IPS DF 4.7 (cell line): Measurements from ENCODE around the gene RFX1.

Experiments
- DNase-seq: peaks from one replicate; pipeline ENCODE4 v3.0.0-alpha.2; 2013; ENCODE audit warnings: low spot score; ENCODE audit errors: extremely low read depth

The RFX1 gene

DNA sequence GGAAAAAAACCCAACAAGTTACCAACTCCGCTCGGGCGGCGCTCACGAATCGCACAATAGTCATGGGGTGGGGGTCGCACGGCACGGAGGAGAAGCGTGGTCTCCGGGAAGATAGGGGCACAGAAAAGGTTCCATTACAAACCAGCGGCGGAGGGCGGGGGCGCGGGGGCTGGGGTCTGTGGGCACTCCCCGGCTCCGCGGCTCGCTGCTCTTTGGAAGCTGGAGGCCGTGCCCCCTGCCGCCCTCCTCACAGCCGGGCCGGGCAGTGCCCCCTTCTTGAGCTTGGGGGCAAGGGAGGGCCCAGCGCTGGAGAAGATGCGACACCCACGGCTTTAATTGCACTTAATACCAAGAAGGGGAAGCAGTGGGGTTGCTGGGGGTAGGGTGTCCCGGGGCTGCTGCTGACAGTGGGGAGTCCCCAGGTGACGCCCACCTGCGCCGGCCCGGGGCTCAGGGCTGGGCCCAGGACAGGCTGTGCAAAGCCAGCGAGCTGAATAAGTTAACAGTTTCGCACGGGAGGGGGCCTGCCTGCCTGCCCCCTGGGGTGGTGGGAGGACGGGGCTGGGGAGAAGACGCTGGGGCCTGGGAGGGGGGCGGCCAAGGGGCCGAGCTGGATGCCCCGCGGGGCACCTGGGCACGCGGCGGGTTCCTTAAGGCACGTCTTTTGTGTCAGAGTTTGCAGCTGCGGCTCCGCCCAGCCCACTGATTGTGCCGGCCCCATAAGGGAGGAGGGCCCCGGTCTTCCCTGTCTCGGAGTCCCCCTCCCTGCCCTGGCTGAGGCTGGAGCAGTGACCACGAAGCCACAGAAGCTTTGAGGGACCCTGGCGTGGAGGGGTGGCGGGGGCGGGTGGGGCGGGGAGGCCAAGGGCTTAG is 44.1 kb downstream of the RFX1 start:
- DNase-seq, result no peak

DNA sequence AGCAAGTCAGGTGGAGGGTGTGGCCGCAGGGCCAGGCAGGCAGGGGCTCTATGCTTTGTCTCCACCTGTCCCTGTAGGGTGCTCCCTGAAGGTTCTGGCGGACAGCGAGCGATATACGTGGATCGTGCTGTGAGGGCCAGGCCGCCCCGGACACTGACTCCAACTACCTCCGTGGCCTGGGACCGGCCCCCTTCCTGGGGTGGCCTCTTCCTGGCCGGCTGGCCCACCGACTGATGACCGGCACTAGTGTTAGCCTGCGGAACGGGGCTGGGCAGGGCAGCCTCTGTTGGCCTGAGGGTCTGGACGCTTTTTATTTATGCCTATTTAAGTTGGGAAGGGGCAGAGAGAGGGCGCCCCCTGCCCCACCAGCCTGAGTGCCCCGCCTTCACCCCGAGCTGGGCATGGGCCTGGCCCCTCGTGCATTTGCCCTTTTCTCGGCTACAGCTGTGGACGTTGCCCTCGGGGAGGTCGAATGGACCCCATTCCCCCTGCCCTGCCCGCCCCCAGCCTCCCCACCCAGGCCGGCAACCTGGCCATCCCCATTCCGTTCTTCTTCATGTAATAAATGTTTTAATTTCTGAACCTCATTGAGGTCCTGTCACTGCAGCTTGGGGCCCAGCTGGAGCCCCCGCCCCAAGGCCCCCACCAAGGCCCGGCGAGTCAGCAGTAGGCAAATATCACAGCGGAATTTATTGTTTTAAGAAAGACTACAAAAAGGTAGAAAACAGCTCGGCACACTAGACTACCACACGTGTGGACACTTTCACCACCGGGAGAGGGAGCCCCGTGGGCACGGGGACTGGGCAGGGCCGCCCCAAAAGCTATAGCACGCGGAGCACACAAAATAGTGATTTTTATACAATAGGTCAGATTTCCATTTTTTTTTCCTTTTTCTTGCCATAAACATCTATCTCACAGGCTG is 45.0 kb downstream of the RFX1 start:
- no peak for DNase-seq

DNA sequence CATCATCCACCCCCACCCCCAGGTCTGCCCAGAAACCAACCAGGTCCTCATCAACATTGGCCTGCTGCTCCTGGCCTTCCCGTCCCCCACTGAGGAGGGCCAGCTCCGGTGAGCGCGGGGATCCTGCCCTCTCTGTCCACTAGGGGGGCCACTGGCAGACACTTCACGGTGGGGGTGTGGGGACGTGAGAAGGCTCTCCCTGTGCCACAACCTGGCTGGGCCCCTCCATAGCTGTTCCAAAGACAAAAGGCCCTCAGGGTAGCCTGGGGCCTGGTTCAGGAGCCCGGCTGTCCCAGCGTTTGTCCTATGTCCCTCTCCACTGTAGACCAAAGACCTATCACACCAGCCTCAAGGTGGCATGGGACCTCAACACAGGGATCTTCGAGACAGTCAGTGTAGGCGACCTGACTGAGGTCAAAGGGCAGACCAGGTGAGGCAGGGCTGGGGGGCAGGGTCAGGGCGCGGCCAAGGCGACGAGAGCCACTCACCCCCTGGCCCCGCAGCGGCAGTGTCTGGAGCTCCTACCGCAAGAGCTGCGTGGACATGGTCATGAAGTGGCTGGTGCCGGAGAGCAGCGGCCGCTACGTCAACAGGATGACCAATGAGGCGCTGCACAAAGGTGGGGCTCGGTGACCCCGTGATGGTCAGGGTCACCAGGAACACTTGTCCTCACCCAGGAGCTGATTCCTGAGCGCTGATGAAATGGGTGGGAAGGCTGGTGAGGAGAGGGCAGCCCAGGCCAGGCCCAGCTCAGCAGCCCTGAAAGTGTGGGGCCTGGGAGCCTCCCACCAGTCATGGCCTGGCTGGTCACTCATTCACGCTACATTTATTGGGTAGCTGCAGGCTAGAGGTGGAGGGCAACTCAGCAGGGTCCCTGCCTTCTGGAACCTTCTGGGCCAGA is 45.9 kb downstream of the RFX1 start:
- DNase-seq, result no peak

DNA sequence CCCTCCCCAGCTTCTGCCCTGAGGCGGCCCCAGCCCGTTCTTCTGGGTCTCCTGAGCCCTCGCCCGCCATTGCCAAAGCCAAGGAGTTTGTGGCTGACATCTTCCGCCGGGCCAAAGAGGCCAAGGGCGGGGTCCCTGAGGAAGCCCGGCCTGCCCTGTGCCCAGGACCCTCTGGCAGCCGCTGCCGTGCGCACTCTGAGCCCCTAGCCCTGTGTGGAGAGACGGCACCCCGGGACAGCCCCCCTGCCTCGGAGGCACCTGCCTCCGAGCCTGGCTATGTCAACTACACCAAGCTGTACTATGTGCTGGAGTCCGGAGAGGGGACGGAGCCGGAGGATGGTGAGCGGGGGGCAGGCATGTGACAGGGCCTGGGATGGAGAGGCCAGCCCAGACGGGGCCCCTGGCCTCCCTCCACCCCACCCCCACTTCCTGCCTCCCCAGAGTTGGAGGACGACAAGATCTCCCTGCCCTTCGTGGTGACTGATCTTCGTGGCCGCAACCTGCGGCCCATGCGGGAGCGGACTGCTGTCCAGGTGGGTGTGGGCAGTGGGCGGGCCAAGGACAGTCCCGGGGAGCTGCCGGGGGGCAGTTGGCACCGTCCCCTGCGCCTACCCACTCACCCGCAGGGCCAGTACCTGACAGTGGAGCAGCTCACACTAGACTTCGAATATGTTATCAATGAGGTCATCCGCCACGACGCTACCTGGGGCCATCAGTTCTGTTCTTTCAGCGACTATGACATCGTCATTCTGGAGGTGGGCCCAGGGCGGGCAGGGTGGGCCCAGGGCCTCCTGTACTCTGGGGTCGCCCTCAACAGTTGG is 46.8 kb downstream of the RFX1 start:
- no peak for DNase-seq

DNA sequence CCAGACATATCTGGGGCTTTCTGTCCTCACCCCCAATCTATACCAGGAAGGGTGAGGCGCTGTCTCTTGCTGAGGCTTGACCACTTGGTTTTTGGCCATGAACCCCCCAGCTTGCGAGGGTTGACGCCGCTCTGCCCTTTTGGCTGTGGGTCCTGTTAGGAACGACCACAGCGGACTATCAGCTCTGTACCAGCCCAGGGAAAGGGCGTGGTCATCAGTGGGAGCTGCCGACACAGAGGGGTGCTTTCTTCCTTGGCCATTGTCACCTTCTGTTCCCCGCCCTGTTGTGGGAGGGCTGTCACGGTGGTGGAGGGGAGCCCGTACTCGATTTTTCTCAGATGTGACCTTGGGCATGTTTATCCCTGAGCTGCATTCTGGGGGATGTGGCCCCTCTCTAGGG is 48.1 kb downstream of the RFX1 start:
- DNase-seq, result no peak

DNA sequence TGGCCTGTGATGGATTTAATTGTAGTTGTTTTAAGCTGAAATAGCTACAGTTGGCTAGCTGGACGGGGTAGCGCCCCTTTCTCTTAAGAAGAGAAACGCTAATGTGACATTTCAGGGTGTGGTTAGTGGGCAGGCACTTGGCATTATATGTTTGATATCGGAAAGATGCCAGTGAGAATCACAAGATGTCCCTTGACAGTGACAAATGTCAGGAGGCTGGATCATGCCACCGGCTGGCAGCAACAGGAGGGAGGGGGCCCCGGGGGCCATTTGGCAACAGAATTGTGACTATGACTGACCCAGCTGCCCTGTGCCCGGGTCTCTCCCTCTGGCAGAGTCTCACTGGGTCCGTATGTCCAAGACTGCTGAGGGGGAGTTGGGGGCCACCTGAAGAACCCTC is 49.1 kb downstream of the RFX1 start:
- DNase-seq, result no peak

DNA sequence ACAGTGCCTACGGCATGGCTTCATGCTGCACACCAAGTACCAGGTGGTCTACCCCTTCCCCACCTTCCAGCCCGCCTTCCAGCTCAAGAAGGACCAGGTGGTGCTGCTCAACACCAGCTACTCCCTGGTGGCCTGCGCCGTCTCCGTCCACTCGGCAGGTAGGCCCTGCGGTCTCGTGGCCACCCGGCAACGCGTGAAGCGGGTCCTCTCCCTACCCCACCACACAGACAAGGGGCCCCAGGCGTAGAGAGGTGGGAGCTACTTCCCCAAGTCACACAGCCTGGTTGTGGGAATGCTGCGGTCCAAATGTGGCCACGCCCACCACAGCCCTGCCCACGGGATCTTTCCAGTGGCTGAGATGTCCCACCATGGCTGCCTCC is 49.8 kb downstream of the RFX1 start:
- DNase-seq, result no peak

DNA sequence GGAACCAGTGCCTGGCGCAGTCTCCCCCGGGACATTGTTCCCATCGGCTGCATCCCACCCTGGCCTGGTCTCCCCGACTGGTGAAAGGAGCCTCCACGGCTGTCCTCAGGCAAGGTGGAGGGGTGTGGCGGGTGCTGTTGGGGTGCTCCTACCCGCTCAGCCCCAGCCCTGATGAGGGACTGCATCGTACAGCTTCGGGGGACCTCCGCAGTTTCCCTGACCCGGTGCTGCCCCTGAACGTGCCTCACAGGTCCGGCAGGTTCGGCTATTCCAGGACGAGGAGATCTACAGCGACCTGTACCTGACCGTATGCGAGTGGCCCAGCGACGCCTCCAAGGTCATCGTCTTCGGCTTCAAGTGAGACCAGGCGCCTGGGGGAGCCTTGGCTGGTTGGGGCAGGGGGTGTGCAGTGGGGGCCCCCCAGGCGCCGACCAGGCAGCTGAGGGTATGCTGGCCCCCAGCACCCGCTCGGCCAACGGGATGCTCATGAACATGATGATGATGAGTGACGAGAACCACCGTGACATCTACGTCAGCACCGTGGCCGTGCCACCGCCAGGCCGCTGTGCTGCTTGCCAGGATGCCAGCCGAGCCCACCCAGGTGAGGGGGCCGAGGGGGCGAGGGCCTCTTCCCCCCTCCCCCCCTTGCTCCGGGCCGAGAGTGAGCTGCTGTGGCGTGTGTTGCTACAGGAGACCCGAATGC is 50.3 kb downstream of the RFX1 start:
- DNase-seq, result no peak

DNA sequence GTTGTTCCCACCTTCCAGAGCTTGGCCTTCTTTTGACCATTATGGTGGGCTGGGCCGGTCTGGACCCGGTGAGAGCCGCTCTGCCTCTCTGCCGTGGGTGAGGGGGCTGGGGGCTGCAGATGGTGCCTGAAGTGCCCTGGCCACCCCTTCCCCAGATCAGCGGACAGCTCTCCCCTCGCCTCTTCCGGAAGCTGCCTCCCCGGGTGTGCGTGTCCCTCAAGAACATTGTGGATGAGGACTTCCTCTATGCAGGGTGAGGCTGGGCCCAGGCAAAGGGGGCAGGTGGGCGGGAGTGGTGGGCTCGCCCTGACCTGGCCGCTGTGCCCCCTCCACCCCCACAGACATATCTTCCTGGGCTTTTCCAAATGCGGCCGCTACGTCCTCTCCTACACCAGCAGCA is 51.9 kb downstream of the RFX1 start:
- DNase-seq, result no peak

DNA sequence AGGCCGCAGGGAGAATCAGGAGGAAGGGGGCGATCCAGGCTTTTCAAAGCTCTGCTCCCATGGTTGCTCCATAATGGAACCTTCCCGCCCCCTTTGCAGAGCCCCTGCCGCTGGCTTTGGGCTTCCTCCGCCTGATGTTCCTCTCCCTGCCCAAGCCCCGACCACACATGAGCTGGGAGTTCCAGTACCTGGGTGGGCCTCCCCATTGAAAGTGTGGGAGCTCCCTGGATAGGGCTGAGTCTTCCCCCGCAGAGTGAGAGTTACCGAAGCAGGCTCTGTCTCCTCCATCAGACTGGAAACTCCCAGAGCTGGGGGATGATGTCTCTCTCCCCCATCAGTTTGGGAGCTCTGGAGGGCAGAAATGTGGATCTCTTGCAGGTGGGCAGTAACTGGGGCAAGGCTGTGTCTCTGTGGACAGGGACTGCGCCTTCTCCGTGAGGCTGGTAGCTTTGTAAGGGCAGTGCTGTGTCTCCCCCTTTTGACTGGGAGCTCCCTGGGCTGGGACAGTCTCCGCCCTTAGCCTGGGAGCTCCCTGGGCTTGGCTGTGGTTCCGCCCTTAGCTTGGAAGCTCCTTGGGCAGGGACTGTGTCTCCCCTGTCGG is 53.1 kb downstream of the RFX1 start:
- no peak for DNase-seq

DNA sequence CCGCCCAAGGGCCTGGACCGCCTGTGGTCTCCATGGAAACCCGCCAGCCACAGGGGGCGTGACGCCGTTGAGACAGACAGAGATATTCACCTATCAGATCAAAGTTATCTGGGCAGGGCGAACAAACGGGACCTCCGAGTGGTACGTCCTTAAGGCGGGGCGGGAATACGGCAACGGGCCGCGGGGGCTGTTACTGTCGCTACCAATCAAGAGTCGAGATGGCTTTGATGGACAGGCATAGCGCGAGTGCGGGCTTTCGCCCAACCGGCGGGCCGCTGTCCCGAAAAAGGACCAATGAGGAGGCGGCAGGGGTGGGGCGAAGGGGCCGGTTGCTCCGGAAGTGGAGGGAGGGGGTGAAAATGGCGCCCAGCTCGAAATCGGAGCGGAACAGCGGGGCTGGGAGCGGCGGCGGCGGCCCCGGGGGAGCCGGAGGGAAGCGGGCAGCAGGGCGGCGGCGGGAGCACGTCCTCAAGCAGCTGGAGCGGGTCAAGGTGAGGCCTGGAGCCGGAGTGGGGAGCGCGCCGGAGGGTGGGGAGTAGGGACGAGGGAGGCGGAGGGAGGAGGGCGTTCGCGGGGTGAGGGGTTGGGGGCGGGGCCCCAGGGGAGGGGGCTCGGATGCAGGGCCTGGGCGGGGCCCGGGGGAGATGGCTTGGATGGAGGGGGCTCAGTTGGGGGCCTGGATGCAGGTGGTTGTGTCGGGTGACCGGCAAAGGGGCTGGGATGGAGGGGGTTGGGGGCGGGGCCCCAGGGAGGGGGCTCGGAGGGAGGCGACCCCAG is 53.8 kb downstream of the RFX1 start, which contains the start of gene DCAF15:
DCAF15 (plus strand) TSS at position 356 of the 777 bp plus-strand sequence; CDS start at position 360, 4 bp downstream.
- peak; percentile 95 for DNase-seq

DNA sequence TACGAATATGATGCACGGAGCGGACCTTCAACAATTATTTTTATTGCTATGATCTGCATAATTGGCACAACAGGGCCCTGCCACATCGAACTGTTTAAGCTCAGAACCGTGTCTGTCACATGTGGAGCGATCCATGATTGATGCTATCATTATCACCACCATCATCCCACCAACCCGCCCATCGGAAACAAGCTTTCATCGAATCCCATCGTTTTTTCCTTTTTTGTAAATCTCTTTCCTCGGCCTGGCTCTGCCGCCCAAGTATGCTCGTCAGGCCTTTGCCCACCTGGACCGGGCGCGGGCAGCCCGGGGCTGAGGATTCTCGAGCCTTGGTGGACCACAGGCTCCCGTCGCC is 54.3 kb downstream of the RFX1 start:
- no peak for DNase-seq

DNA sequence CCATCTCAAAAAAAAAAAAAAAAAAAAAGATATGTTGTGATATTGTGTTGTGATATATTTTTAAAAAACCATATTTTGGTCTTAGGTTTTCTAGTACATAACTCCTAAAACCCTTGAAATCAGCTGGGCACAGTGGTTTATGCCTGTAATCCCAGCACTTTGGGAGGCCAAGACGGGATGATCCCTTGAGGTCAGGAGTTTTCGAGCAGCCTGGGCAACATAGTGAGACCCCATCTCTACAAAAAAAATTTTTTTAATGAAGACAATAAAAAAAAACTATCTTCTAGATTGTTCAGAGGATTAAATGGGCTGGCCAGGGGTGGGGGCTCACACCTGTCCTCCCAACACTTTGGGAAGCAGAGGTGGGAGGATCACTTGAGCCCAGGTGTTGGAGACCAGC is 55.1 kb downstream of the RFX1 start:
- no peak for DNase-seq

DNA sequence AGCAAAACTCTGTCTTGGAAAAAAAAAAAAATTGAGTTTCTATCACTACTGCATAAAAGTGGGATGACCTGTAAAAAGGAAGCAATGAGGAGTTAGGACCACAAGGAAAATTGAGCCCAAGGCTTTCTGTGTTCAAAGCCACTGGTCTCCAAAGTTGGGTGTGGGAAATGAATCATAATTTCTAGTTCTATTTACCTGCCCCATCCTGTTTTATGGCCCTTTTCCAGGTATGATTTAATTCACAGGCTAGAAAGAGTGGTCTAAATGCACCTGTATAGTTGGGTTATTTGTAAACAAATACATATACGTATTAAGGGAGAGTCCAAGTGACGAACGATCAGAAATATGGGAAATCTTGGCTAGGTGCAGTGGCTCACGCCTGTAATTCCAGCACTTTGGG is 59.7 kb downstream of the RFX1 start:
- no peak for DNase-seq

DNA sequence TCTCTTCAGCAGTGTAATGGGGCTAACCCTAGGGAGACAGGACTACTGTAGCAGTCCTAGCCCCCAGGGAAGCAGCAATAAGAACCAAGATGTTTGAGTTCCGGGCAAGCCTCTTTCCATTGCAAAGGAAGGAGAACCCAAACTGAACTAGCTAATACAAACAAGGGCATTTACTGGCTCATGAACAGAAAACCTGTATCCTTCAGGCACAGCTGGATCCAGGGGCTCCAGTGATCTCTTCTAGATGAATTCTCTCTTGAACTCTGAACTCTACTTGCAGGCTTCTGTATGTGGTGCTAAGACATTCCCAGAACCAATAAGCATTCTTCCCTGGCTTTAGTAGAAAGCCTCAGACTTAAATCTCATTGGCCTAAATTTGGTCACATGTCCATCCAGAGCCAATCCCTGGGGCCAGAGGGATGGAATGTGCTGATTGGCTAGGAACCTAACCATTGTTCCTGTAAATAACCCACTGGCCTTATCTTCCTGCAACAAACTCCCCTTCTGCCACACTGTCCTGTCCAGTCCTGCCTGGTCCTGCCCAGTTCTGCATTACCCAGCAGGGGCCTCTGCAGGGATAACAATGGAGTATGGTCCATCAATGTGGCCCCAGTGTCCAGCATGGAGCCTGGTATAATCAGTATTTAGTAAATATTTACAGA is 64.0 kb downstream of the RFX1 start:
- DNase-seq, result no peak

DNA sequence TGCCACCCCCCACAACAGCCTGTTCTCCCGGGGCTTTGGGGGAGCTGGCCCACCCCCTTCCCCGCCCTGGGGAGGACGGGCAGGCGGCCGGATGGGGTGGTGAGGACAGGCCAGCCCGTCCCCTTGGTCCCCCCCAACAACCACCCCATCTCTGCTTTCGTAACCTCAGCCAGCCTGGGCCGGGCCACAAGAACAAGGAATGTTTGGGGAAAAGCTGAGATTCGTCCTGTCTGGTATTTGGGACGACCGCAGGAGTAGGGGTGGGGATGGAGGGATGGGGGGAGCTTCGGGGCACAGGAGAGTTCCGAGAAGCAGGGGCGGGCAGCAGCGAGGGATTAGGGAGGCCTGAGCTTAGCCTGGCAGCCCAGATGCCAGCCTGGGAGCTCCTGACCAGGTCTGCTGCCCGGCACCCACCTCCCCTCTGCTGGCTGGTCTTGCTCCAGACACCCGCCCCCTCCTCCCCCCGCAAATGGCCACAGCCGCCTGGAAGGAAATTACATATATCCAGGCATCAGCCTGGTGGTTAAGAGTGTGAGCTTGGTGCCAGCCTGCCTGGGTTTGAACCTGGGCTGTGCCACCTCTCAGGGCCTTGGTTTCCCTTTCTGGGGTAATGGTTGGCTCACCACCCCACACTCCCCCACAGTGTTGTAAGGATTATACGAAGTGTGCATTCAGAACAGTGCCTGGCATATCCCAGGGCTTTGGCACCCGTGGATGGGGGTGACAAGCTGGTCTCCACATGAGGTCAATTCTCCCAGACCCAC is 67.6 kb downstream of the RFX1 start, which contains the start of gene PODNL1:
PODNL1 (minus strand) TSS at position 117 of the 764 bp plus-strand sequence. CDS start 236 bp downstream, outside the sequence.
- DNase-seq, result no peak
